ENCODE data around the gene ARL6IP6. TPM values are rescaled to one million over a fixed set of nuclear protein-coding genes. Genes with fewer than 3 reads are reported as not detected.

Gene ARL6IP6
- total RNA-seq, 1 donor = 42.7 TPM

DNA sequence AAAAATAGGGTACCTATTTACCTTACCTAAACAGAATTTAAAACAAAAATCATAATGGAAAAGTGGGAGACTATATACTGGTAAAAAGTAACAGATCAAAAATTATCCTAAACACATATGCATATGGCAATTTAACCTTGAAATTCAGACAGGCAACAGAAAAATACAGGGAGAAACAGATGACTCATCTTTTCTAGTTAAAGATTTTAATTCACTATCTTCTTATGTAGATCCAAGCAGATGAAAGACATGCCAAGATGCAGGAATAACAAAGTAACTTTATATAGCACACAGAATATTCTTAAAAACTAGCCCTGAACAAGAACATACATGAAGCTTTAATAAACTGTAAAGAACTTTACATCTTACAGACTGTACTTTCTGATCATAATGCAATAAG is 32.1 kb upstream of the ARL6IP6 start:
- H3K4me3 ChIP-seq (ENCODE audit: low read depth, low read length) = no peak overlapping the region
- no peak for DNase-seq (ENCODE audit: low read depth)
- TF ChIP-seq, protein P1, sequence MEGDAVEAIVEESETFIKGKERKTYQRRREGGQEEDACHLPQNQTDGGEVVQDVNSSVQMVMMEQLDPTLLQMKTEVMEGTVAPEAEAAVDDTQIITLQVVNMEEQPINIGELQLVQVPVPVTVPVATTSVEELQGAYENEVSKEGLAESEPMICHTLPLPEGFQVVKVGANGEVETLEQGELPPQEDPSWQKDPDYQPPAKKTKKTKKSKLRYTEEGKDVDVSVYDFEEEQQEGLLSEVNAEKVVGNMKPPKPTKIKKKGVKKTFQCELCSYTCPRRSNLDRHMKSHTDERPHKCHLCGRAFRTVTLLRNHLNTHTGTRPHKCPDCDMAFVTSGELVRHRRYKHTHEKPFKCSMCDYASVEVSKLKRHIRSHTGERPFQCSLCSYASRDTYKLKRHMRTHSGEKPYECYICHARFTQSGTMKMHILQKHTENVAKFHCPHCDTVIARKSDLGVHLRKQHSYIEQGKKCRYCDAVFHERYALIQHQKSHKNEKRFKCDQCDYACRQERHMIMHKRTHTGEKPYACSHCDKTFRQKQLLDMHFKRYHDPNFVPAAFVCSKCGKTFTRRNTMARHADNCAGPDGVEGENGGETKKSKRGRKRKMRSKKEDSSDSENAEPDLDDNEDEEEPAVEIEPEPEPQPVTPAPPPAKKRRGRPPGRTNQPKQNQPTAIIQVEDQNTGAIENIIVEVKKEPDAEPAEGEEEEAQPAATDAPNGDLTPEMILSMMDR (IDR thresholded peaks at IDR 0.05; ENCODE audit: insufficient read depth, low read depth, low read length) = no peak

DNA sequence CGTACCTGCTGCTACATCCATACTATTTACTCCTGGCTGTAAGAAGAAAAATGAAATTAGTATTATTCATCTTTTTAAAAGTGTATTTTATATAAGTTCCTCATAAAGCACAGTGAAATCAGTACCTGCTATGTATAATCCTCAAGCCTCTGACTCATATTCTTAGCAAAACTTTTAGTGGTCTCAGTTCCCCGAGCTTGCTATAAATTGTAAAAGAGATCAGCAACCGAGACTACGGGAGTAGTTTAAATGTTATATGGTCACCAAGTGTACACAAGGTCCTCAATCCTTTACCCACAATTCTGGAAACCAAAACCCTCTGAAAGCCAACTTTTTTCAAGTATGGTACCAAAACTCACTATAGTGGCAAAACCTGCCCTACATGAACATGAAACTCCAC is 25.4 kb upstream of the ARL6IP6 start:
- H3K4me3 ChIP-seq (ENCODE audit: low read depth, low read length) = no peak overlapping the region
- TF ChIP-seq, protein P1 (IDR thresholded peaks at IDR 0.05; ENCODE audit: insufficient read depth, low read depth, low read length) = no peak
- no peak for DNase-seq (ENCODE audit: low read depth)

DNA sequence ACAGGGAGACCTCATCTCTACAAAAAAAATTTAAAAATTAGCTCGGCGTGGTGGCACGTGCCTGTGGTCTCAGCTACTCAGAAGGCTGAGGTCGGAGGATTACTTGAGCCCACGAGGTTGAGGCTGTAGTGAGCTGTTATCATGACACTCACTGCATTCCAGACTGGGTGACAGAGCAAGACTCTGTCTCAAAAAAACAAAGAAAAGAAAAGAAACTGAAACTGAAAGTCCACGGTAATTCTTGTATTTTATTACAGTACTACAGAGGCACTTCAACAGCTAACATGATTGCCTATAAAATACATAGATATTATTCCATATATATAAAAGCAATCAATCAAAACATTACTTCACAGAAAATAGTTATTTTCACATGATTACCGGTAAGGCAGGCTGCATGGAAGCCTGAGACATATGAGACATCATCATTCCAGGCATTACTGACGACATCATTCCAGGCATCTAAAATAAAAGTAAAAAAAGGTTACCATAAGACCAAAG is 24.2 kb upstream of the ARL6IP6 start:
- peak; percentile 83 for DNase-seq (ENCODE audit: low read depth)
- TF ChIP-seq, protein P1 (IDR thresholded peaks at IDR 0.05; ENCODE audit: insufficient read depth, low read depth, low read length) = no peak
- peak overlapping the region; percentile 54 for H3K4me3 ChIP-seq (ENCODE audit: low read depth, low read length)

DNA sequence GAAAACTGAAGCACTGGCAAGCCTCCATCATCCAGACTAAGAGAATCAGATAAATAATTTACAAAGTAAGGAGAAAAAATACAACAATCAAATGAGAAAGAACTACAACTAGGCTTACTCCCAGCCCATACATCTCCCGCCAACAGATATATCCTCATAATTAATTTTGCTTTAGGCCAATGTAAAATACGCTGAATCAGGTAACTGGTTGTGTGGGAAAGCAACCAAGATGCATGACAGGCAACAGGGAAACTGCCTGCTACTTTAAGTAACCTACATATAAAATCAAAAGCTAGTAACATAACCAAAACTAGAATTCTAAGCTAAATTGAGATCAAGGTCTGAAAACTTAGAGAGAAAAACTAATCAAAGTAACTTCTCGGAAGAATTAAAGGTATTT is 22.7 kb upstream of the ARL6IP6 start:
- DNase-seq (ENCODE audit: low read depth) = no peak
- TF ChIP-seq, protein P1 (IDR thresholded peaks at IDR 0.05; ENCODE audit: insufficient read depth, low read depth, low read length) = no peak
- H3K4me3 ChIP-seq (ENCODE audit: low read depth, low read length) = no peak overlapping the region

DNA sequence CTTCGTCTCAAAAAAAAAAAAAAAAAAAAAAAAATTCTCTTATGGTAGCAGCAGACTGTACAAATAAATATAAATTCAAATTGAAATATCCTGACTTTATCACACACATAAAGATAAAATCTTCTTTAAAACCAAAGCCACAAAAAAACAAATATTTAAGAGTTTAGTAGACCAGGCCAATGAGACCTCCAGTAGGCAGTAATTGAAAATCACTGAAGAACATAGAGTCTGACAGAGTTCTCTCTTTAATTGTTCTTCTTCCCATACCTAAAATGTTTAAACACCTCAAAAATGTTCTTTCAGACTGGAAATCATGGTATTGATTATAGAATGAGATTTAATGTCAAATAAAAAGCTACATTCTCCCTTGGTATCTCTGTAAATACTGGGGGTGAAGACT is 21.9 kb upstream of the ARL6IP6 start:
- DNase-seq (ENCODE audit: low read depth) = peak; percentile 29
- TF ChIP-seq, protein P1 (IDR thresholded peaks at IDR 0.05; ENCODE audit: insufficient read depth, low read depth, low read length) = no peak
- H3K4me3 ChIP-seq (ENCODE audit: low read depth, low read length) = no peak overlapping the region

DNA sequence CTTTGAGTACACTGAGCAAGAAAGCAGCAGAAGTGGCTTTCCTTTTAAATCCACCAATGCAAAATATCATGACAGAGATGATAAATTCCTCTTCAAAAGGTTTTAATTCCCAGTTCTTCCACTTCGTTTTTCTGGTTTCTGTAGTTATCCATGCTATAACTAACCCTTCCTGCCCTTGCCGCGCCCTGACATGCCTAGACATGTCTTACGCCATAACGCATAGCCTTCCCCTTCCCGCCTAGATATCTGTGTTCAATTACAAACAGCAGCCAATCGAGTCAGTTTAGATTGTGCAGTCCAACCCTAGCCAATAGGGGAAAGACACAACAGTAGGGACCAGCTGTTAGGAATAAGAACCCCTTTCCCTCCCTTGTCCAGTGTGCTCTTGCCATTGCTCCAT is 17.2 kb upstream of the ARL6IP6 start:
- TF ChIP-seq, protein P1 (IDR thresholded peaks at IDR 0.05; ENCODE audit: insufficient read depth, low read depth, low read length) = no peak
- H3K4me3 ChIP-seq (ENCODE audit: low read depth, low read length) = no peak overlapping the region
- DNase-seq (ENCODE audit: low read depth) = no peak

DNA sequence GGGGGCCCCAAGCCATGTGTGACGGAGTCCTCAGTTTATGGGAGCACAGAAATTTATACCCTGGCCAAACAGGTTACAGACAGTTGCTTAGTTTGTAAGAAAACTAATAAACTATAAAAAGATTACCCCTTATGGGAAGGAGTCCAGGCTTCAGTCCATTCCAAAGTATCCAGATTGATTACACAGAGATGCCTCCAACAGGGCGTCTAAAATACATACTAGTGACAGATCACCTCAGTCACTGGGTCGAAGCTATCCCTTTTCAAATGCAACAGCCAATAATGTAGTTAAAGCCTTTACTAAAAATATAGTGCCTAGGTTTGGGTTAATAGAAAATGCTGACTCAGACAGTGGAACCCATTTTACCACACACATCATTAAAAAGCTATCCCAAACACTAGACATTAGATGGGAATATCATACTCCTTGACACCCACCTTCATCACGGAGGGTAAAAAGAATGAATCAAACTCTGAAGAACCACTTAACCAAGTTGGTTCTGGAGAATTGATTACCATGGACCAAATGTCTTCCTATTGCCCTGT is 11.9 kb upstream of the ARL6IP6 start:
- no peak overlapping the region for H3K4me3 ChIP-seq (ENCODE audit: low read depth, low read length)
- DNase-seq (ENCODE audit: low read depth) = no peak
- TF ChIP-seq, protein P1 (IDR thresholded peaks at IDR 0.05; ENCODE audit: insufficient read depth, low read depth, low read length) = no peak
